HG02885 (cell line): ENCODE data around the gene THUMPD1.
"Not testable (repeated sequence)": the region's sequence is repeated elsewhere in the genome, so short reads cannot be mapped to it uniquely, and the experiment has no call there.

ENCODE experiments used
- ATAC-seq: cut with Tn5 transposase; IDR thresholded peaks from one replicate; pipeline ENCODE4 v1.9.1; 2021; ENCODE audit warnings: mild to moderate bottlenecking; ENCODE audit not compliant: unreplicated experiment, poor library complexity

THUMPD1 gene

DNA sequence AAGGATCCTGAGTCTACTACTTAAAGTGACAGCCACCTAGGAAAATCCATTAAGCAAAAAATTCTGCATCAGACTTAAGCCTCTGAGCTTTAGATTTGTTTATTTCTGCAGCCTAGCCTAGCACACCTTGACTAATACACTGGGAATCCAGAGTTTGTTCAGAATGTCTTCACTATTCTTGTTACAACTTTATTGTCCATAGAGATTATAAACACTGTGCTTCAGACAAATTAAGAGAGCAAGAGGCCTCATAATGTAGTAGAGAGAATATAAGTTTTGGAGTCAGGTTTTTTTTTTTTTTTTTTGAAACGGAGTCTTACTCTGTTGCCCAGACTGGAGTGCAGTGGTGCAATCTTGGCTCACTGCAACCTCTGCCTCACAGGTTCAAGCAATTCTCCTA is 8.9 kb upstream of the THUMPD1 start:
- ATAC-seq, result no peak

DNA sequence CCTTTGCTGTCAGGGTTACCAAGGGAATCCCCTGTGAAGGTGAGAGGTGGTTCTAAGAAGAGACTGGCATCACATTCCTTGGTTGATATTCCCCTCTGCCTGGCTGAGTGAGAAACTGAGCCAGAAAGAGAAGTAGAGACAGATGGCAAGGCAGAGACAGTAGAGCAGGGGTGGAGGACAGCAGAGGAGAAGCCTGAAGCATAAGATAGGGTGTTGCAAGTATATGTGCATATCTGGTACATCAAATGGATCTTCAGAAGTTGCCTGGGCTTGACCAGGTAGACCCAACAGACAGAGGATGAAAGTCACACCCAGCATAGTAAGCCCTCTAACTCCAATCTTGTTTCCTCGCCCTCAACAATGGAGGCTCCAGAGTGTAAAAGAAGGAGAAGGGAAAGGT is 7.9 kb upstream of the THUMPD1 start:
- no peak for ATAC-seq

DNA sequence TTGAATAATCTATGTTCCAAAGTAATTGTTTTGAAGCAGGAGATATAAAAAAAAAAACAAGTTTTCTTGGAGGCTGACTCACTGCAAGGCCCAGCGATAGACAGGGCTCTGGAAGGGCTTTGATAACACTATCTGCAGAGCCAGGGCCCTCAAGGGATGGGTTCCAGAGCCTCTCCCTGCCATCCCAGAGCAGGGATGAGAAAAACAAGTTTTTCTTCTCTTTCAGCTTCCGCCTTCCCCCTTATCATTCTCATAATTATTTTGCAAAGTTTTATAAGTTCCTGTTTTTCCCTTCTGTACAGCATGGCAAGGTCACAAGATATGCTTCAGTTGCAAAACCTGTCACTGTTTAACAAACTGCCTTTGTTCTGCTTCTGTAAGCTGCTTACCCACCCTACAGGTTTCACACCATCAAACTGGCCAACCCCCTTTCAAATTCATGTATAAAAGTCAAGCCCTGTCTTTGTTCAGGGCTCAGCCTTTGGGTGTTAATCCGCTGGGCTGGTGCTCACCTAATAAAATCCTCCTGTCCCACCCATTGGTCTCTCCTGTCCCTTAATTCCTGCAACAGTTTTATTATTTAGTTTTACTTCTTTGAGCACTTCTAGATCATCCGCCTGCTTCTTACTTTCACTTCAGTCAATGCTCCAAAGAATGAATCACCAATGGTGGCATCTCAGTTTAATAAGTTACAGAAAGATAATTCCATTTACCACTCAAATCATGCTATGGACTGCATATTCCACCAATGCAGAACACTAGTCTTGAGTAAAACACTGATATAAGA is 5.6 kb upstream of the THUMPD1 start:
- ATAC-seq, result no peak

DNA sequence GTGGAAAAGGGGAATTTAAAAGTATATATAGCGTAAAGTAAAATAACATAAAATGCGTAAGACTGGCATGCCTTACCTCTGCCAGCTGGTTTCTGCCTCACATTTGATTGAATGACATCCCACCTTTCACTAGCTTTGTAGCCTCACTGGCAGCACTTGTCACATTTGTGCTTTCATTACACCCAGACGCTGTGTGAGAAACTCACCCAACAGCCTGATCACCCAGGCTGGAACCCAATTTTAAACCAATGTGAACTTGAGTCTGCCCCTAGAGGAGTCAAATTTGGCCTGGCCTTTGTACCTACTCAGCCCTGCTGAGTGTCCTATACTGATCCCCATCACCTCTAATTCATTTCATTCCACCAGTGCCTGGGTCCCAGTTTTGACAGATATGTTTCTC is 4.8 kb upstream of the THUMPD1 start:
- no peak for ATAC-seq

DNA sequence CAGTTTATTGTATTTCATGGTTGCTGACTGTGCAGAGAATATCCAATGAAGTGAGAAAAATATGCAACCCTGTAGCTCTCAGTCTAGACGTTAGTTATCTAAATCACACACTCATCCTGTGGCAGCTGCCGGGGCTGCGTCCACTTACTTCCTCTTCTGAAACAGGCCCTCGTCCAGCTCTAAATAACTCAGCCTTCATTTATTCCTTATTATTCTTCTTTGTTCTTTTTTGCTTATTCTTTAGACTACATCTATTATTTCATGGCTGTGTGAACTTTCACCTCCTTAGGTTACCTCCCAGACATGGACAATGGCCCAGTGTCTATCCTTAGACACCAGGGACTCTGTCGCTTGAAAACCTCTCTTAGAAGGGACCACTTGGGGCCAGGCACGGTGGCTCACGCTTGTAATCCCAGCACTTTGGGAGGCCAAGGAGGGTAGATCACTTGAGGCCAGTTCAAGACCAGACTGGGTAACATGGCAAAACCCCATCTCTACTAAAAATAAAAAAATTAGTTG is 3.4 kb upstream of the THUMPD1 start:
- ATAC-seq, result no peak

DNA sequence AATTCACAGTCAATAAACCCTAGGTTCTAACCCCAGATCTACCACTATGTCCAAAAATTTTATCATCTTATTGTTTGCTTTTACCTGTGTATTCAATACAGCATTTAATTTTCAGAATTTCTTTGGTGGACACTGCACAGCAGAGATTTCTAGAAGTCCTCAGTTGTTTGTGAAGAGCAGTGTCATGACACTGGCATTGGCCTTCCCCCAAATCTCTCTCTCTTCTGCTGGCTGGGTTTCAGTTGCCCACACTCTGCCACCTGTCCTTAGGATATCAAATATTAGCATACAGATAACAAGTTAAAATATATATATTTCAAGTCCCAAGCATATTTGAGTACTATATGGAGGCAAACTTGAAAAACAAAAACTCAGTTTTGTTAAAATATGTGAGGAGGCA is 2.0 kb upstream of the THUMPD1 start:
- ATAC-seq, result no peak

DNA sequence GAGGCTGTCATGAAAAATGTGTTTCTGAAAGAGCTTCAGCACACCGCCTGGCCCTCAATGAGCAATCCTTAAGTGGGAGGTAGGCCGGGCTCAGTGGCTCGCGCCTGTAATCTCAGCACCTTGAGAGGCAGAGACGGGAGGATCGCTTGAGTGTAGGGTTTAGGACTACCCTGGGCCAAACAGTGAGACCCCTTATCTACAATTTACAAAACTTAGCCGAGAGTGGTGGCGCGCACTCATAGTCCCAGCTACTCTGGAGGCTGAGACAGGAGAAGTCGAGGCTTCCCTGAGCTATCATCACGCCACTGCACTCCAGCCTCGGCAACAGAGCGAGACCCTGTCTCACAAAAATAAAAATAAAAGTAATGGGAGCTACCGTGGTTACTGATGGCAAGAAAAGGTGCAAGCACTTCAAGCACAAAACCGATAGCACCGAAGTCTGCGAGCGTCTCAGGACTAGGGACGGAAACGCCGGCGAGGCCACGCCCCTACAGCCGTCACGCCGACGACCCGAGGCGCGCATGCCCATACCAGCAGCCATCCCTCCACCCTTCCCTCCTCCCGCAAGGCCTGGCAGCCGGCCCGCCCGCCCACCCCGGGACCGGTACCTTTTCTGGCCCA is 607 bp downstream of the THUMPD1 start:
- ATAC-seq, result peak; percentile 86

DNA sequence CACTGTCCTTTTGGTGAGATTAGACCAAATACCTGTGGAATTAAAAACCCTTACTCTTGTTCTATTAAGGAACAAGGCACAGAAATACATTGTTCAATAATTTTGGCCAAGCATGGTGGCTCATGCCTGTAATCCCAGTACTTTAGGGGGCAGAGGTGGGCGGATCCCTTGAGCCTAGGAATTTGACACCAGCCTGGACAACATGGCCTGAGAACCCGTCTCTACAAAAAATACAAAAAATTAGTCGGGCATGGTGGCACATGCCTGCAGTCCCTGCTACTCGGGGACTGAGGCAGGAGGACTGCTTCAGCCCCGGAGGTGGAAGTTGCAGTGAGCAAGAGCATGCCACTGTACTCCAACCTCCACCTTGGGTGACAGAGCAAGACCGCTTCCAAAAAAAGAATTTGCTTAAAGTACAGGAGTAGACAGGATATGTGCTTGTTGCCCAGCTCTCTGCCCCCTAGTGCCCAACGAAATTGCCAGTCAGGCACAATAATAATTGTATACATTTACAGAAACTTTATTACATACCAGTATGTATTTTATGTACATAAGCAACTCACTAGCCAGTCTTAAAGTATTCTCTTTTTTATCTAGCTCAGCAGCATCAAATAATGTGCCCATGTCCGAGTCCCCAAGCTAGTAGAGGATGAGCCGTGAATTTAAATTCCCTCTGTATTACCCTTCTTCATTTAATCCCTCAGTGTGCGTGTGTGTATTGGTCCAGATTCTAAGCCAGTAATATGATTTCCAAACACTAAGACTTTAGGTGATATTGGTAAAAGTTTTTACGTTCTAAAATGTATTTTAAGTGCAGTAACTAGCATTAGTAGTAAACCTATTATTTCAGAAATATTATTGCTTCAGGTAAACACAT is 1.4 kb downstream of the THUMPD1 start:
- ATAC-seq, result no peak

DNA sequence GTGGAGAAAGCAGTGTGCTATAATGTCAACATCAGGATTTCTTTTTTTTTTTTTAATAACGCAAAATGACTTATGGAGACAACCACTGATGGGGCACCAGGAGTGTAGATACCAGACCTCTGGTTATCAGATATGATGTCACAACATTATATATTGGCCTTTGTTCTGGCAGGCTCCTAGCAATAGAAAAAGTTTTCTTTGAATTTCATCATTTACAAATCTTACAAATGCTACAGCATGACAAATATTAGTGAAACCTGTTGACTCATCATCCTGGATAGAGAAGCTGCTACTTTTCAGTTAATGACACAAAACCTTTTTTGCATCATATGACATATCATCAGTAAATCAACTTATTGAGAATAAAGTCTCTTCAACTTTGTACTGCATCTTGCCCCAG is 6.1 kb downstream of the THUMPD1 start:
- no peak for ATAC-seq

DNA sequence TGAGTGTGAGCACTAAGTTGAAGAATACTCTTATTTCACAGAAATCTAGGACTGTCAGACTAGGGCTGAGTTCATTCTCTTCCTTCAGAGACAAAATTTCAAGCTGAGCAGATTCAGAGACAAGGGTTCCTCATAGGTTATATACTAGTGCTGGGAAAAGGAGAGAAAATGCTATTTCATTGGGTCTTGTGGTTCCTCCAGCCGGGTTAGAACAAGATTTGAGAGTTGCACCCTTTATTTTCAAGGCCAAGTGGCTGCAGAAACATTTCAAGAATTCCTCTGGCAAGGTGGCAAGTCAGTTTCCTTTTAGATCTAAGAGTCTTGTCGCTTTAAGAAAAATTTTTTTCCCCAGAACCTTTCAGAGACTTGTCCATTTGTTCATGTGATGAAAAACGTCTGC is 6.8 kb downstream of the THUMPD1 start:
- no peak for ATAC-seq

DNA sequence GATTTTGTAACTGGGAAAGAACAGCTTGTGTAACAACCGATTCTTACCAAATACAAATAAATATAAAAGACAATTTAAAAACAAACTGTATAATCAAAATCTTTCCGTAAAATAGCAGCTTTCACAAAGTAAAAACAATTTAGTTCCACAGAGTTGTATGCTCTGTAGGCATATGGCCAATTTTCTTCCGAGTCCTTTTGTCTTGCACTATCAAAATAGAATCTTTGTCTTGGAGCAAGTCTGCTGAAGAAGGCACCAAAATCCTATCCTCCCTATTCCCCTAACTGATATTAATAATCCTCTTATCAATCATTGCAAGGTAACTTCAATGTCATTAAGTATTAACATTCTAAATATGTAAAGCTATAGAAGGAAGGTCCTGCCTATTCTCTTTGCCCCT is 7.6 kb downstream of the THUMPD1 start:
- no peak for ATAC-seq

DNA sequence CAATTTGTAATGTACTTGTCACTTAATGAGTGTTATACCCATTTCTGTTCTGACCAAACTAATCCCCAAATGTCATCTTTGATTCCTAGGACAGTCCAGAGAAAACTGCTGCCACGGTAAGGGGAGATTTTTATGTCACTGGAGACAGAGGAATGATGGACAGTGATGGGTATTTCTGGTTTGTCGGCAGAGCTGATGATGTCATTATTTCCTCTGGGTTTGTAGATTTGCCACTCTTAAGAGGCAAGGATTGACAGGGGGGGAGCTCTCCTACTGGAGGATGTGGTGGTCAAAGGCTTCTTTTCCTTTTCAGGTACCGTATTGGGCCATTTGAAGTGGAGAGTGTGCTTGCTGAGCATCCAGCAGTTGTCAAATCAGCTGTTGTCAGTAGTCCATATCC is 12.5 kb downstream of the THUMPD1 start:
- ATAC-seq, result no peak

DNA sequence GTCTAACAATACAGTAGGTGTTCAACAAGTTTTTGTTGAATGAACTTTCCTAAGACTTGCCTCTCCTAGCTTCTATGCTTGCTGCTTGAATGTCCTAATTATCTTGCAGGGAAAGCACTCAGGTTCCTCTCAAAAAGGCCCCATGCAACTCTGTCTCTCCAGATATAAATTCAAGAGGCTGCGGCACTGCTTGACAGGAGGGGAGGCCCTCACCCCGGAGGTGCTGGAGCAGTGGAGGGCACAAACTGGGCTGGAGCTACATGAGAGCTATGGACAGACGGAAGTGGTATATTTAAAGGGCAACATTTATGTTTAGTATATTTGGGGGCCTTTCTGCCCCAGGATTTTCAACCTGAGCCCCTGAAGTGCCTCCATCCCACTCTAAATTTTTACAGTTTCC is 14.4 kb downstream of the THUMPD1 start:
- no peak for ATAC-seq

DNA sequence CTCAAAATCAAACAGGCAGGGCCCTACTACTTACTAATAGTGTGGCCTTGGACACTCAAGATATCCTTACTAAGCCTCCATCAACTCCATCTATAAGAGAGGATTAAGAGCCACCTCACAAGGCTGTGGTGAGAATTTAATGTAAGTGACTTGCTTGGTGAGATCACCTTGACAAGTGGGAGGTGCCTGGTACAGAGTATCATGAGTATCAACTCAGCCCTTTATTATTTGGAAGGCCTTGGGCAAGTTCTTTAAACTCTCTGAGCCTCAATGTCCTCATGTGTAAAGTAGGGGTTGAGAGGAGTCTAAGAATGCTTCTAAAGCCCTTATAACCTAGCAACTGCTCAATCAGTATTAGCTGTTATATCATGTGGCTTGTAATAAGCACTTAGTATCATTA is 15.0 kb downstream of the THUMPD1 start:
- ATAC-seq, result no peak

DNA sequence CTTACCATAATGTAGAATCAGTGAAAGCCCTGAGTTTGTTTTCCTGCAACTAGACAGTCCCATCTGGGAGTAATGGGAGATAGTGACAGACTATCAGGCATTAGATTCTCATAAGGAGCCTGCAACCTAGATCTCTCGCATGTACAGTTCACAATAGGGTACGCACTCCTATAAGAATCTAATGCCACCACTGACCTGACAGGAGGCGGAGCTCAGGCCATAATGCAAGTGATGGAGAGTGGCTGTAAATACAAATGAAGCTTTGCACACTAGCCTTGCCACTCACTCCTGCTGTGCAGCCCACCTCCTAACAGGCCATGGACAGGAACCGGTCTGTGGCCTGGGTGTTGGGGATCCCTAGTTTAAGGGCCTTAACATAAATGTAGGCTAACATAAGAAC is 21.4 kb downstream of the THUMPD1 start:
- ATAC-seq, result no peak

DNA sequence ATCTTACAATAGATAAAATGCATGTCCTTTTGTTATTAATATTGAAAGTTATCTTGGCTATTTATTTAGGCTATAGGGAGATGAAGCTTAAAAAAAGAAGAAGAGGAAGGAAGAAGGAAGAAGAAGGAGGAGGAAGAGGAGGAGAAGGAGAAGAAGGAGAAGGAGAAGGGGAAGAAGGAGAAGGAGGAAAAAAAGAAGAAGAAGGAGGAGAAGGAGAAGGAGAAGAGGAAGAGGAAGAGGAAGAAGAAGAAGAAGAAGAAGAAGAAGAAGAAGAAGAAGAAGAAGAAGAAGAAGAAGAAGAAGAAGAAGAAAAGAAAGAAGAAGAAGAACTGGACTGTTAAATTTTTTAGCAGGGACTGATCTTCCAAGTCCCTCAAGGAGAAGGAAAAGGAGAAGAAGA is 23.9 kb downstream of the THUMPD1 start:
- not testable (repeated sequence) for ATAC-seq

DNA sequence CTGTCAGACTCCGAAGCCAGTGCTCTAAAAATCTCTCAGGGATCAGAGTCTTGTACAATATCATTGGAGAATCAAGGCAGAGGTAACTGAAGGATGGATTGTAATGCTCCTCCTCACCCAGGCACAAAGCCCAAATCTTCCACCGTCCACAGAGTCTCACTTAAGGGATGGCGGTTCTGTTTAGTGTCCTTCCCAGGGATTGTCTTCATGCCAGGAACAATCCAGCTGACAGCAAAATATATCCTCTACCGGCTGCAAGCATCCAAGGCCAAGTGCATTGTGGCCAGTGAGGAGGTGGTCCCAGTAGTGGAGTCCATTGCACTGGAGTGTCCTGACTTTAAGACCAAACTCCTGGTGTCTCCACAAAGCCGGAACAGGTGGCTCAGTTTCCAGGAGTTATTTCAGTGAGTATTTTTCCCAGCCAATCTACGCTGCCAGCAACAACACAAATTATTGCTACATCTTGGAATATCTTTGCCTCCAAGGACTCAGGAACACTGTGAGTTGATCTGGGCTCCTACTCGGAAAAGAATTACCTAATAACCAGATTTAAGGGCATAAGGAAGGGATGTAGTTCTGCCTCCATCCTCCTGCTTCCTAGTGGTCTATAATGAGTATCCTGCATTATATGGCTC is 30.2 kb downstream of the THUMPD1 start:
- ATAC-seq, result no peak

DNA sequence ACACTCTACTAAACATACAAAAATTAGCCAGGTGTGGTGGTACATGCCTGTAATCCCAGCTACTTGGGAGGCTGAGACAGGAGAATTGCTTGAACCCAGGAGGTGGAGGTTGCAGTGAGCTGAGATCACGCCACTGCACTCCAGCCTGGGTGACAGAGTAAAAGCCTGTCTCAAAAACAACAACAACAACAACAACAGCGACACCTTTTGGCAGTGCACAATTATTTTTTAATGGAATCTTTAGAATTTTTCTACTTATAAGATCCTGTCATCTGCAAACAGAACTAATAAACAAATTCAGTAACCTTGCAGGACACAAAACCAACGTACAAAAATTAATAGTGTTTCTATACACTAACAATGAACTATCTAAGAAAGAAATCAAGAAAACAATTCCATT is 33.5 kb downstream of the THUMPD1 start:
- ATAC-seq, result not testable (repeated sequence)

DNA sequence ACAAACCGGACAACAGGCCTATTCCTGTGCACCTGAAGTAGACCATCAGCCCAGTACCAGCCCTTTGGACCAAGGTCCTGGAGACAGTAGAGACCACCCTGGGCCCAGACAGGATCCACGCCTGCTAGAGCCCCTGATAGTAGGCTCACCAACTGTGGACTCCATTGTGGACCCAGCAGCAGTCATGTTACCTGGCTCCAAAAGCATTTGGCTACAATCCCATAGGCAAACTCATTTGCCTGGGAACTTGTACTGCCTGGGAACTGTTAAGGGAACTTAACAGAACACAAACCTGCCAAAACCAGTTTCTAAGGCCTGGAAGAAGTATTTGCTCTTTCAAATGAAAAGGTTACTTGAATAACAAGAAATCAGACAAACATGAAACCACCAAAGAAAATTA is 34.2 kb downstream of the THUMPD1 start:
- no peak for ATAC-seq

DNA sequence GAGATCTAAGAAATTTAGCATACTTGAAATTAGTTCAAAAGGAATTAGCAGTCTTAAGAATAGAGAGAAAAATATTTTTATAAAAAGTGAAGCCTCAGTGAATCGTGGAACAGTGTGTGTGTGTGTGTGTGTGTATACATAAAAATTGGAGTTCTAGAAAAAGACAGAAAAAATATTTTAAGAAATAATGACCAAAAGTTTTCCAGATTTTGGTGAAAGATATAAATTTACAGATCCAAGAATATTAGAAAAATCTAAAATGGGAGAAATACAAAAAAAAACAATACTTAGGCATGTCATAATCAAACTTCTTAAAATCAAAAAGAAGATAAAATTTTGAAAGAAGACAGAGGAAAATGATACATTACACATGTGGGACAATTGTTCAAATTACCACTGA is 35.6 kb downstream of the THUMPD1 start:
- not testable (repeated sequence) for ATAC-seq

DNA sequence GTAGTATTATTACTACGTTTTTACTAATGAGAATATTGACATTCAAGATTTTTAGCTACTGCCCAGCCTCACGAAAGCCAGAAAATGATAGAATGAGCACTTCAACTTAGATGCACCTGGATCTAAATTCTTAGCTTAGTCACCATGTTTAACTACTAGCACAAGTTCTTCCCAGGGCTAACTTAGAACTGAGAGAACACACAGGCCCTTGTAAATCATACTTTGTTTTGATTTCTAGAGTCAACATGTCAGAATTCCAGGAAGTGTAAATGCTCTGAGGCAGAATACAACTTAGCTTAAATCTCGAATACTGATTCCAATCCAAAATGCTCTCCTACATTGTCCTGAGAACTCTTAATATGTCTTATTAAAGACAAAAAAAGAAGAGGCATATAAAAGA is 37.3 kb downstream of the THUMPD1 start:
- ATAC-seq, result no peak
